Measurements from ENCODE around the gene TNP2. TPM values are rescaled to one million over a fixed set of nuclear protein-coding genes. Genes with fewer than 3 reads are reported as not detected.
A peak's percentile ranks its signal among the peaks of the same experiment; 100 is the strongest.

TNP2 gene
- total RNA-seq, 1 donor from 2014 or later = not detected

GRCh38 chr16:11313493-11314308 is 44.6 kb upstream of the TNP2 start:
- DNase-seq (no peak), ATAC-seq (no peak)
- intact Hi-C loops (cut with DNase I) = no loop called here
- no peaks in the 10 kb centered on the region for H3K9me3 ChIP-seq
- no peaks in the 10 kb centered on the region for H3K36me3 ChIP-seq
- no peaks in the 10 kb centered on the region for H3K27me3 ChIP-seq (ENCODE audit: low read depth)
- no peak overlapping the region for H3K4me3 ChIP-seq
- no peak for TF ChIP-seq CTCF (IDR thresholded peaks at IDR 0.05)
- H3K4me1 ChIP-seq = peaks cover 40% of the 10 kb centered on the region
- no peak overlapping the region for H3K27ac ChIP-seq

- Histone ChIP-seq H3K9me3 (no peaks in the 10 kb centered on the region), H3K4me3 (no peak overlapping the region), H3K4me1 (peaks cover 48% of the 10 kb centered on the region), H3K27me3 (ENCODE audit: low read depth) (no peaks in the 10 kb centered on the region), H3K36me3 (no peaks in the 10 kb centered on the region), H3K27ac (no peak overlapping the region)
- DNase-seq (no peak), ATAC-seq (peak; percentile 49 to 69)
- TF ChIP-seq CTCF (IDR thresholded peaks at IDR 0.05) = no peak
- intact Hi-C loops (cut with DNase I) = no loop called here
These were observed 43.8 kb upstream of the TNP2 start for GRCh38 chr16:11312718-11313492.

- H3K27me3 ChIP-seq (ENCODE audit: low read depth) = no peaks in the 10 kb centered on the region
- DNase-seq (no peak), ATAC-seq (no peak)
- H3K4me3 ChIP-seq = no peak overlapping the region
- no peak overlapping the region for H3K27ac ChIP-seq
- no peaks in the 10 kb centered on the region for H3K36me3 ChIP-seq
- no peak for TF ChIP-seq CTCF (IDR thresholded peaks at IDR 0.05)
- H3K9me3 ChIP-seq = no peaks in the 10 kb centered on the region
- H3K4me1 ChIP-seq = peaks cover 53% of the 10 kb centered on the region
- intact Hi-C loops (cut with DNase I) = no loop called here
These were observed 42.0 kb upstream of the TNP2 start for GRCh38 chr16:11310997-11311561.

GRCh38 chr16:11310634-11310977 is 41.5 kb upstream of the TNP2 start:
- no peak for ATAC-seq
- no peaks in the 10 kb centered on the region for H3K36me3 ChIP-seq
- intact Hi-C loops (cut with DNase I) = no loop called here
- DNase-seq = no peak
- H3K4me1 ChIP-seq = peaks cover 53% of the 10 kb centered on the region
- no peak overlapping the region for H3K4me3 ChIP-seq
- no peaks in the 10 kb centered on the region for H3K27me3 ChIP-seq (ENCODE audit: low read depth)
- TF ChIP-seq CTCF (IDR thresholded peaks at IDR 0.05) = no peak
- no peaks in the 10 kb centered on the region for H3K9me3 ChIP-seq
- H3K27ac ChIP-seq = no peak overlapping the region

- no peak for DNase-seq
- Histone ChIP-seq H3K27ac (no peak overlapping the region), H3K4me1 (peaks cover 53% of the 10 kb centered on the region)
These were observed 40.9 kb upstream of the TNP2 start for GRCh38 chr16:11309895-11310633.

More at GRCh38 chr16:11309895-11310633, 40.9 kb upstream of the TNP2 start:
- ATAC-seq = no peak
- Histone ChIP-seq H3K4me3 (no peak overlapping the region), H3K27me3 (ENCODE audit: low read depth) (no peaks in the 10 kb centered on the region), H3K9me3 (no peaks in the 10 kb centered on the region), H3K36me3 (no peaks in the 10 kb centered on the region)
- intact Hi-C loops (cut with DNase I) = no loop called here
- TF ChIP-seq CTCF (IDR thresholded peaks at IDR 0.05) = no peak
